ENCODE results near the gene TMEM40.
"Not testable (repeated sequence)": the region's sequence is repeated elsewhere in the genome, so short reads cannot be mapped to it uniquely, and the experiment has no call there.

TMEM40 gene

GRCh38 chr3:12775970-12776369, 16.9 kb upstream of the TMEM40 start:
- not testable (repeated sequence) for DNase-seq (ENCODE audit: low read depth, low spot score)

- no peak for DNase-seq (ENCODE audit: low read depth, low spot score)
Observed at GRCh38 chr3:12775226-12775625, 16.2 kb upstream of the TMEM40 start.

GRCh38 chr3:12774619-12775018, 15.6 kb upstream of the TMEM40 start:
- DNase-seq (ENCODE audit: low read depth, low spot score) = no peak

DNA sequence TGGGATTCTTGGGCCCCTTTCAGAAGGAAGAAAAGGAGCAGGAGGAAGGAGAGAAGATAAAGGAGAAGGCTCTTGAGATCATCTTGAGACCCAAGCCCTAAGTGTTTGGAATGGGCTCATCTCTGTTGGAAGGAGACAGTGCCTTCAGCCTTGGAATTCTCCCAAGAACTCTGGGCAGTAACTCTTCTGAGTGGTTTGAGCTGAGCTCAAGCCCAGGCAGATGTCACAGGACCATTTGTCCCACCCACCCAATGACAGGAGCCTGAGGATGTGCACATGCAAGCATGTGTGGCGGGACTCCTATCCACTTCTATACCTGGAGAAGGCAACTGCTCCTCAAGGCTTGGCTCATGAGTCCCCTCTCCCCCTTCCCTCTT, 14.6 kb upstream of the TMEM40 start:
- no peak for DNase-seq (ENCODE audit: low read depth, low spot score)

GRCh38 chr3:12773030-12773709, 14.1 kb upstream of the TMEM40 start:
- no peak for DNase-seq (ENCODE audit: low read depth, low spot score)

DNA sequence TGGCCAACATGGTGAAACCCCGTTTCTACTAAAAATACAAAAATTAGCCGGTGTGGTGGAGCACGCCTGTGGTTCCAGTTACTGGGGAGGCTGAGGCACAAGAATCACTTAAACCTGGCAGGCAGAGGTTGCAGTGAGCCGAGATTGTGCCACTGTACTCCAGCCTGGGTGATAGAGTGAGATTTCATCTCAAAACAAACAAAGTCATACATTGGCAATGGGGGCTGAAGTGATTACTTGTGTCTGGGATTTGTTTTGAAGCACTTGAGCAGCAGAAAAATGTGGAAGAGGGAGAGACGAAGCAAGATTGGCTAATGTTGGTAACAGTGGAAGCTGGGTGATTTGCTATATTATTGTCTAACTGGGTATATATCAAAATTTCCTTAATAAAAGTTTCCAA, 13.4 kb upstream of the TMEM40 start:
- DNase-seq (ENCODE audit: low read depth, low spot score) = no peak

- DNase-seq (ENCODE audit: low read depth, low spot score) = no peak
Observed at GRCh38 chr3:12771236-12771635, 12.2 kb upstream of the TMEM40 start.

DNA sequence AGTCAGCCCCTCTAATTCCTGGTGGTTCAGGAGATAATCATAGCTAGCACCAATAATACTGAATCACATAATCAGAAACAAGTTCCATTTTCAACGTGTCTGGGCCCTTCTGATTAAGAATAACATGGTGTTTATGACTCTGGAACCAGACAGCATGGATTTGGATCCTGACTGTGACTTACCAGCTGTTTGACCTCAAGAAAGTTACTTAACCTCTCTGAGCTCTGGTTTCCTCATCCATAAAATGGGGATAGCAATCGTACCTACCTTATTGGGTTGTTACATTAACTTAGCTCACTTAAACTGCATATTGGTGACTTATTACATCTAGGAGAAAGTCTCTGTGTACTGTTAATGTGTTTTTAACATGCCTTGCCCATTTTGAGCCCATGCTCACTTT, 10.7 kb upstream of the TMEM40 start:
- DNase-seq (ENCODE audit: low read depth, low spot score) = no peak

- no peak for DNase-seq (ENCODE audit: low read depth, low spot score)
Observed at GRCh38 chr3:12768579-12769527, 9.8 kb upstream of the TMEM40 start.

DNA sequence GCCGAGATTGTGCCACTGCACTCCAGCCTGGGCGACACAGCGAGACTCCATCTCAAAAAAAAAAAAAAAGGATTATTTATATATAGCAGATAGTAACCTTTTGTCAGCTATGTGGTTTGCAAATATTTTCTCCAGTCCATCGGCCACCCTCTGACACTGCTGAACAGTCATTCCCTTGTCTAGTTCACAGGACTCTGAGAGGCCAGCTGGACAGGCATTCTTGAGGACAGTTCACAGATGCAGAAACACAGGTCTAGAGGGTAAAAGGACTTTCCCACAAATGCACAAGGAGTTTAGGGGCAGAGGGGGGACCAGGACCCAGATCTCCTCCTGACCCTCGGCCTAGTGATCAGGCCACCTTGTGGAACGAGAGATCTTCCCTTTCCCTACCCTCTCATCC, 7.5 kb upstream of the TMEM40 start:
- DNase-seq (ENCODE audit: low read depth, low spot score) = no peak

- no peak for DNase-seq (ENCODE audit: low read depth, low spot score)
Observed at GRCh38 chr3:12764171-12764776, 5.2 kb upstream of the TMEM40 start.

DNA sequence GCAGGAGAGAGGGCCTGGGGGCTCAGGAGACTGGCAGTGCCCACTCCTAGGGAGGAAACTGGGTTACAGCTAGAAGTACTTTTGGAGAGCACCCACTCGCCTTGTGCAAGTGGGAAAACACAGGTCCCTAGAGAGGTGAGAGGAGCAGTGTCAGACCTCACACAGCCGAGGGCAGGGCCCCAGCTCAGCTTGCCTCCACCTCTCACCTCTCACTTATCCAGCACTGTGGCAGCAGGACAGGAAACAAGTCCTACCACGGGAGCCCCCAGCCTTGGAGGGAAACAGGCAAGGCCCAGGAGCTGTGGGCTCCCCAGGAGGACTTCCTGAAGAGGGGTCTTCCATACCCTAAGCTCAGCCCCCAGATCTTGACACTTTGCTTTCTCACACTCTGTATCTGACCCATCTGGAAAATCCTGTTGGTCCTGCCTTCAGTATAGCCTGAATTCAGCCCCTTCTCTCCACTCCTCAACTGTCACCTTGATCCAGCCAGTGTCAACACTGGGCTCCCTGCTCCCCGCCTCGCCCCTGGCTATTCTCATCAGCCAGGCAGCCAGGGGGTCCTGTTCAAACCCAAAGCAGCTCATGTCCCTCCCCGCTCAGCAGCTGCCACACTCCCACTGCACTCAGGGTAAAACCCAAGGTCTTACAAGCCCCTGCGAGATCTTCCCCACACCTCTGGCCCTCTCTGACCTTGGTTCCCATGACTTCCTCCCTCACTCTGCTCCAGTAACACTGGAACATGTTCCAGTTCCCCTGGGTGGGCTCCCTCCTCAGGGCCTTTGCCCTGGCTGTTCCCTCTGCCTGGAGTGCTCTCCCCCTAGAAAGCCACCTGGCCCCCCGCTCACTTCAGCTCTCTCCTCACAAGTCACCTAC, 870 bp upstream of the TMEM40 start:
- no peak for DNase-seq (ENCODE audit: low read depth, low spot score)

DNA sequence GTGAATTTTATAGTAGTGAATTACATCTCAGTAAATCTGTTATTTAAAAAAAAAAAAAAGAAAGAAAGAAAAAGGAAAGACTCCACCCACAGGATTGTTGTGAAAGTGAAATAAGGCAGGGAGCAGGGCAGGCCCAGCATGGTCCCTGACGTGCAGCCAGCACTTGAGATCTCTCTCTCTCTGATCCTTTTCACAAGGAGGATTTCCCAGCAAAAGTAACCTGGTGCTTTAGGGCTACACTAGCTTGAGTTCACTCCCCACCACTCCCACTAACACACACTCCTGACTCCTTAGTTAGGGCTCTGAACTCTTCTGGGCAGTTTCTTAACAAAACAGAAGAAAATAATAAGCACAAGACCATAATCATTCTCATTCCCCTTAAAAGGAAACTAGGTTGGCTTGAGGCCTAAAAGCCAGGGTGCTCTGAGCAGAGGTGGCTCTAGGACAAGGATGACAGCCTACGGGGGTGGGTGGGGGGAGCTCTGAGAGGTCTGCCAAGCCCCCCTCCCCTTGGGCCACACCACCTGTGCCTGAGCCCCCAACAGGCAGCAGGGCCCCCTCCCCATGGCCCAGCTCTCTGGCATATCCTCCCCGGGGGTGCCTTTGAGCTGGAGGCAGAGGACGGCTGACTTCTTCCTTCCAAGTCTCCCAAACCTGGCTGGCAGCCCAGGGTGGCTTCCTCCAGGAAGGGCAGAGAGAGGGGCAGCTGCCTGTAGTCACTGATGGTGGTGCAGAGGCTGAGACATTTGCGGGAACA, 856 bp downstream of the TMEM40 start:
- DNase-seq (ENCODE audit: low read depth, low spot score) = no peak

GRCh38 chr3:12756635-12757034, 2.4 kb downstream of the TMEM40 start:
- DNase-seq (ENCODE audit: low read depth, low spot score) = no peak

GRCh38 chr3:12756175-12756574, 2.9 kb downstream of the TMEM40 start:
- no peak for DNase-seq (ENCODE audit: low read depth, low spot score)

GRCh38 chr3:12755754-12756153, 3.3 kb downstream of the TMEM40 start:
- no peak for DNase-seq (ENCODE audit: low read depth, low spot score)

- DNase-seq (ENCODE audit: low read depth, low spot score) = no peak
Observed at GRCh38 chr3:12754313-12754712, 4.7 kb downstream of the TMEM40 start.

DNA sequence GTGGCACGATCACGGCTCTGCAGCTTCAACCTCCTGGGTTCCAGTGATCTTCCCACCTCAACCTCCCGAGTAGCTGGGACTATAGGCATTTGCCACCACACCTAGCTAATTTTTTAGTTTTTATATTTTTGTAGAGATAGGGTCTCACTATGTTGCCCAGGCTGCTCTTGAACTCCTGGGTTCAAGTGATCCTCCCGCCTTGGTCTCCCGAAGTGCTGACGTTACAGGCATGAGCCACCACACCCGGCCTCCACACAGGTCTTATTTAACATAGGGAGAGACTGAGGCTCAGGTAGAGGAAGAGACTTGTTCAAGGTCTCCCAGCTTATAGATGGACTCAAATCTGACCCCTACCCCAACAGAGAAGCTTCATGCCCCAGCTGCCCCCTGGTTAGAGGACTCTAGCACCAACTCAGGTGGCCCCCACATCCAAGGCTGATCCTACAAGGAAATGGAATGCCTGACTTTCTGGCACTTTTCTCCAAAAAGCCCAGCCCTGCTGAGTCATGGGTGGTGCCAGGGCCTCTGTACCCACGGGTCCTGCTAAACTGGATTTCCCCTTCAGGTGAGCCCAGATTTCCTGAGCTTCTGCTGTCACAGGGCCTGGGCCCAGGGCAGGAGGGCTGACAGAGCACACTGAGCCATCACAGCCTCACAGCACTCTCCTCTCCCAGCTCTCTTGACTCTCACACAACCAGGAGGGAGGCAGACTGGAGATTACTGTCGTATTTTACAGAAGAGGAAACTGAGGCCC, 5.6 kb downstream of the TMEM40 start:
- no peak for DNase-seq (ENCODE audit: low read depth, low spot score)

DNA sequence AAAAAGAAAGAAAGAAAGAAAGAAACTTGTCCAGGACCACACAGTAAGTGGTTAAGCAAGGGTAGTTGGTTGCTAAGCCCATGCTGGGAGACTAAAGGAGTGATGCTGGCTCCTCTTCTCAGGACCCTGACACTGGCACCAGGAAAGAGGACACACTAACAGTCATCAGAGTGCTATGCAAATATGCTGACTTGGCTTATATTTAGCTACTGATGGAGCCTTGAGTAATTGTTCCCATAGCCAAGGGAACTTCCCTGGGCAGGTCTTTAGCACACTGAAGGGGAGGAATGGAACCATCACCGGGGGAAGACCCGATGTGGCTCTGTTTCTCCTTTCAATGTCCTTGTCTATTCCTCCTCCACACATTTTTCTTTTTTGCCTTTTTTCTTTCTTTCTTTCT, 6.2 kb downstream of the TMEM40 start:
- no peak for DNase-seq (ENCODE audit: low read depth, low spot score)

- no peak for DNase-seq (ENCODE audit: low read depth, low spot score)
Observed at GRCh38 chr3:12752102-12752501, 7.0 kb downstream of the TMEM40 start.
